Right renal pelvis (tissue), 4 donors: ENCODE data around the gene PLA2G15. TPM values are rescaled to one million over a fixed set of nuclear protein-coding genes. Genes with fewer than 3 reads are reported as not detected.
"Not testable (repeated sequence)": the region's sequence is repeated elsewhere in the genome, so short reads cannot be mapped to it uniquely, and the experiment has no call there.

ENCODE experiments used
- DNase-seq, 4 donors: peaks; one replicate each; pipeline ENCODE4 v3.0.0-alpha.2; 2013; ENCODE audit warnings: low read depth in 4 of 4, low spot score in 3 of 4, missing footprints in 1 of 4
- polyA plus RNA-seq, 4 donors: library from polyadenylated mRNA; unstranded; fragments of 120-200 nt; gene quantifications; one replicate each; pipeline ENCODE4 v1.2.1, GENCODE V29; 2013; ENCODE audit not compliant: insufficient read length in 4 of 4

Gene PLA2G15
- polyA plus RNA-seq, 4 donors = 20.8 to 24.1 (median 23.0) TPM

DNA sequence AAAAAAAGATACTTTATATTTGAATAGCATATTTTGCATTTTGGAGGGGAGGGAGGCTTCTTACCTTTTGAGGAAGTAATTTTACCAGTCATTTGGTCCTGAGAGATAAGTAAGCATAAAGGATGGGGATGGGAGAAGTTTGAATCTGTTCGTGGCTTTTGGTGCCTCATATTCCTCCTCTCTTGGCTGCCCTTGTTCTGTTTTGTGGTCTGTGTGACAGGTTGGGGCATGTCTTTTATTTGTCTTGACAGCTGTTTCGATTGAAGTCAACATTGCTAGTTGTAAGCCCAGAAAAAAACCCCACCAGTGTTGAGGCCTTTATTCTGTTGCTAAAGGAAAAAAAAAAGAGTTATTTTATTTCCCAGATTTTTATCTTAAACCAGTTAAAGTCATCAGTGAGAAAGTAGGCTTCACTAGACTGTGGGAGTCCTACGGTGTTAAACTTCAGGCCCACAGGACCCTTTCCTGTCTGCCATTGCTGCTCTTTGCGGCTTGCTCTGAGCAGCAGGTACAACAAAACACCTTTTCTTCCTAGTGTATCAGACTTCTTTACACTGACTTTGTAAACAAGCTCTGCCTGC lies 30.5 kb downstream of the PLA2G15 start:
- no peak for DNase-seq

GRCh38 chr16:68276223-68276622 lies 31.1 kb downstream of the PLA2G15 start:
- no peak for DNase-seq

DNA sequence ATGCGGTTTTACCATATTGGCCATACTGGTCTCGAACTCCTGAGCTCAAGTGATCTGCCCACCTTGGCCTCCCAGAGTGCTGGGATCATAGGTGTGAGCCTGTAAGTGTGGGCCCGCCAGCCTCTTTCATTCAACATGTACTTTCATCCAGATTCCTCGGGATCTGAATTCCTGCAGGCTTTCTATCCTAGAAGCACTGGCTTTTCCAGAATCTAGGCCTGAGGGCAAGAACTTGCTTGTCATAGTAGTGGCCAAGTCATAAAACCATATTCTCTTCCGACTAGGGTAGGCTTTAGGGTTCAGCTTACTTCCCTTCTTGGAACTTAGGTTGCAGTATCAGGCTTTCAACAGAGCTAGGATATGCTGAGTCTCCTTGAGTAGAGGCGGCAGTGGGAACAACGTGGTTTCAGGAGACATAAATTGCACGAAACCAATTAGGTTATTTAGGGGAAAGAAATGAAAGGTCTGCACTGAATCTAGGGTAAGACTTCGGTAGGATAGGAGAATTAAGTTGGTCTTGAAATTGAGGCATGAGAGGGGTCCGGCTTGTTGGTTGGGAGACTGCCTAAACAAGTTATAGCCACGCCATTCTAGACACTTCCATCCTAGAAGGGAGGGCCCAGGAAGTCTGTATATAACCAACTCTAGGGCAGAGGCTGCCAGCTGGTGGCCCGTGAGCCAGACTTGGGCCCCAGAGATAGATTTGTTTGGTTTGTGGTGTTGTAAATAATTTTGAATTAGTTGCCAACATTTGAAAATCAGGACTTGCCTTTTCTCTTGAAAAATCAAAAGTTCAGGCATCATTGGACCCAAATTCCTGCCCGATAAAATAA lies 34.8 kb downstream of the PLA2G15 start:
- DNase-seq = no peak

- no peak for DNase-seq
Observed at GRCh38 chr16:68281368-68282063, 36.3 kb downstream of the PLA2G15 start.

DNA sequence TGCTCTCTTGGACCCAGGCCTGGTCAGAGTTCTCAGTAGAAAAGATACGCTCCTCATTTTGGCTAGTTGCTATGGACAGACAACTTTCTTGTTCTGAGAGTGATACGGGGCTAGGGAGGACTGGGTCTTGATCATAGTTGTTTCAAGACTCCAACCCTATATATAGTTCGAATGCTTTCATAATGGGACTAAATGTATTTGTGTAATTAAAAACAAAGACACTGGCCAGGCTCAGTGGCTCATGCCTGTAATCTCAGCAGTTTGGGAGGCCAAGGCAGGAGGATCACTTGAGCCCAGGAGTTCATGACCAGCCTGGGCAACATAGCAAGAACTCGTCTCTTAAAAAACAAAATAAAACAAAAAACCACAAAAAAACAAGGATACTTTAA lies 36.9 kb downstream of the PLA2G15 start:
- no peak for DNase-seq

- DNase-seq = no peak
Observed at GRCh38 chr16:68283346-68283745, 38.2 kb downstream of the PLA2G15 start.

DNA sequence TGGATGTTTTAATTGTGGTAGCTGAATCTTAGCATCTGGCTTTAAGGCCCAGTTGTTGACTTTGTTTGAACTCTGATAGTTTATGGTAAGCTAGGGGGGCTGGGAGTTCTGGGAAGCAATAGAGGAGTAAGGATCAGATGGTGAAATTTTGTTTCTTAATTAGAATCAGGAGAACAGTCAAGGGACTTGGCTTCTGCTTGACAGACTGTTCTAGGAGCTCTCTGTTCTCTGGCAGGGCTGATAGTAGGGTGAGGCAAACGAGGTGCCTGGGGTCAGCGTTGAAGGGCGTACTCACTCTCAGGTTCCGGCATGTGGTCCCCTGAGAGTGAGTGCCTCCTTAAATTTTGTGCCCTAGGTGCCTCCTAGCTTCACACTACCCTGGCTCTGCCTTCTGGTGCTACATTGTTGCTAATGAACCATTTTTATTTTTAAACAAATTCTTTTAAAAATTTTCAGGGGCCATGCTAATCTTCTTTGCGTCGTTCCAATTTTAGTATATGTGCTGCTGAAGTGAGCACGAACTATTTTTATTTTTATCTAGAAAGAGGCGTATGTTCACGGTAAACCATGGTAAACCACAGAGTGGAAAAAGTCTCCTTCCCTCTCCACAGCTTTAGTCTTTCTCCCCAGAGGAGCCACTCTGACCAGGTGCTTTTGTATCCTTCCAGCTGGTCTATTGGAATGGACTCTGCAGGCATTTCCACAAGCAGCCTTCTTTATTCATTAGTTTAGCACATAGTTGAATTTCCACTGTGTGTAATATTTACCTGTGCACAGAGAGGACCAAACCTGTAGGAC lies 38.8 kb downstream of the PLA2G15 start:
- DNase-seq = no peak

DNA sequence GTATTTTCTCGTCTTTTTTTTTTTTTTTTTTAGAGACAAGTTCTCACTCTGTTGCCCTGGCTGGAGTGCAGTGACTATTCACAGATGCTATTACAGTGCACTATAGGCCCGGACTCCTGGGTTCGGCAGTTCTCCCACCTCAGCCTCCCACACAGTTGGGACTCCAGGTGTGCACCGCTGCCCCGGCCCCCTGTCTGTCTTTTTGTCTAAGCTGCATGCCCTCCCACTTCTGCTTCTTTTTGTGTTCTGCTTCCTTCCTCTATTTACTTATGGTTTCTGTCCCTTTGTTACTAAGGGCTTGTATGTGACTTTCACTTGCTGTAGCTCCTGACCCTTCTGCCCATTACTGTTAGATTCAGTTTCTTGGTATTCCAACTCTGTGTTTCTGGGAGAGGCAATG lies 39.7 kb downstream of the PLA2G15 start:
- DNase-seq = no peak

- no peak for DNase-seq
Observed at GRCh38 chr16:68285683-68286082, 40.5 kb downstream of the PLA2G15 start.

GRCh38 chr16:68286153-68287074 lies 41.2 kb downstream of the PLA2G15 start:
- no peak for DNase-seq

DNA sequence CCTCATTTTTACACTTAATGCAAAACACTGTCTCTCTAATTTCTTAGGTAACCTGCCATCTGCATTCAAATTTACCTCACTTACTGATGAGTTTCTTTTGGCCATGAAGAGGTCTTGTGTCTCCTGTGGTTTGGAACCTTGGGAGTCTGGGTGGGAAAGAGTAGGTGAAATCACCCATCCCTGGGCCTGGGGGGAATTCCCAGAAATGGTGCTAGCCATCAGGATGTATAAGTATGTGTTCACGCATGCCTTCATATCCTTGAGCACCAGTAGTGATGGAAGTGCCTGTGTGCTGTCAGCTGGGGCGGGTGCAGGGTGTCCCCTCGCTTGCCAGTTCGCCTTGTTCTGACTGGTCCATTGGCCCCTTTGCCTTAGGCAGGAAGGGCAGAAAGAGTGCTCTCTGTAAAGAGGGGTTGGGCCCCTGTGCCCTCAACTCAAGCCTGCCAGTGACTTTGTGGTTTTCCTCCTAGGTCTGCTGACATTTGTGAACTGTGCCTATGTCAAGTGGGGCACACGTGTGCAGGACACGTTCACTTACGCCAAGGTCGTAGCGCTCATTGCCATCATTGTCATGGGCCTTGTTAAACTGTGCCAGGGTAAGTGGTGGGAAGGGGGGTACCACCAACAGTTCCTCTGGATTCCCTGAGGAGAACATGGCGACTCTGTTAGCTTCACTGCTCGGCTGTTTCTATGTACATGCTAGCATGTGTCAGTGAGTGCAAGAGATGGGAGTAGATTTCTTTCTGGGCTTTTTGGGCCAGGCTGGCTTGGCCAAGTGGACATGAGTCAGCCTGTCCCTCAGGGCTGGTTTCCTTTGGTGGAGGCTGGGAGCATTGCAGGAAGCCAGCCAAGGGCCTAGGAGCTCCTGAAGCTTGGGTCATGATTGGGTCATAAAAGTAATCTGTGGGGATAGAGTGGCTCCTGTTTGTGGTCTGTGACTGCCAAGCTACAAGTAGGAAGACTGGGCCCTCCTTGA lies 42.4 kb downstream of the PLA2G15 start:
- no peak for DNase-seq

GRCh38 chr16:68288252-68288650 lies 43.1 kb downstream of the PLA2G15 start:
- no peak for DNase-seq

DNA sequence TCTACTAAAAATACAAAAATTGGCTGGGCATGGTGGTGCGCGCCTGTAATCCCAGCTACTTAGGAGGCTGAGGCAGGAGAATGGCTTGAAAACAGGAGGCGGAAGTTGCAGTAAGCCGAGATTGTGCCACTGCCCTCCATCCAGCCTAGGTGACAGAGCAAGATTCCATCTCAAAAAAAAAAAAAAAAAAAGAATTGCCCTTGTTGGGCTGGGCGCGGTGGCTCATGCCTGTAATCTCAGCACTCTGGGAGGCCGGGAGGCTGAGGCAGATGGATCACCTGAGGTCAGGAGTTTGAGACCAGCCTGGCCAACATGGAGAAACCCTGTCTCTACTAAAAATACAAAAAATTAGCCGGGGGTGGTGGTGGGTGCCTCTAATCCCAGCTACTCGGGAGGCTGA lies 43.6 kb downstream of the PLA2G15 start:
- DNase-seq = not testable (repeated sequence)

GRCh38 chr16:68289202-68289601 lies 44.0 kb downstream of the PLA2G15 start:
- DNase-seq = no peak

DNA sequence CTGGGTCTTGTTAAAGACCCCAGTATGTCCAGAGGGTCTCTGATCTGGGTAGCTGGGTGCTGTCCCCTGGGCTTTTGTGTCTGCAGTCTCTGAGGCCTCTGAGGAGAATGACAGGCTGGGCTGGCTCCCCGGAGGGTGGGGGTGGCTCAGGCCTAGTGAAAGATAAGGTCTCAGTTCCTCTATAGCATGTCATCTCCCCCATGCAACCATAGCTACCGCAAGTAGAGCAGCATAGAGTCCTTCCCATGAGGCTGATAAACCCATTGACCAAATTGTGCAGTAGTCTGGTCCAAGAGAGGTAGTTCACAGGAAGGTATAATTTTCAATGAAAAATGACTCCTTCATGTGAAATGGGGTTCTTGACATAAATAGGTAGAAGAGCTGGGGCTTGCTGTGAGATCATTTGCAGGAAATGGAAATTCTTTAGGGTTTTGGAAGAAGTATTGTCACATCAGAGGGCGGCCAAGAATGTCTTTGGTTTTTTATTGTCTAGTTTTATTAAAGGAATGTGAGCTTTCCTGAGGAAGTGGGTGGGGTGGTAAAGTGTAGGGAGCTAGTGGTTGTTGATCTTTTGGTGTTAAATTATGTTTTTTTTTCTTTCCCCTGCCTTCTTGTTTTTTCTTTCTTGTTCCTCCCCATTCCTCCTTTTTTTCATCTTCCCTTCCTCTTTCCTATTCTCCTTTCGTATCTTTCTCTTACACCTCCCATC lies 44.6 kb downstream of the PLA2G15 start:
- DNase-seq = no peak

GRCh38 chr16:68290450-68290849 lies 45.3 kb downstream of the PLA2G15 start:
- DNase-seq = no peak

DNA sequence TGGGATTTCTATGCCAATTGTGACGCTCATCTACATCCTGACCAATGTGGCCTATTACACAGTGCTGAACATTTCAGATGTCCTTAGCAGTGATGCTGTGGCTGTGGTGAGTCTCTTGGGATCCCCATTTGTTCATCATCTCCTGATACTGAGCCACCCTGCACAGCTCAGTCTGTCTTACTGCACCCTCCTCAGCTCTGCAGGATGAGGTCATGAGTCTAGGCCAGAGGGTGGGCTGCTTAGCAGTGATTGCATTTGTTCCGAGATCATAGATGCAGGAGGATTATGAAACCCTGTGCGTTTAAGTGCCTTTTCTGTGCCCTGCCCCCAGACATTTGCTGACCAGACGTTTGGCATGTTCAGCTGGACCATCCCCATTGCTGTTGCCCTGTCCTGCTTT lies 46.1 kb downstream of the PLA2G15 start:
- DNase-seq = no peak

DNA sequence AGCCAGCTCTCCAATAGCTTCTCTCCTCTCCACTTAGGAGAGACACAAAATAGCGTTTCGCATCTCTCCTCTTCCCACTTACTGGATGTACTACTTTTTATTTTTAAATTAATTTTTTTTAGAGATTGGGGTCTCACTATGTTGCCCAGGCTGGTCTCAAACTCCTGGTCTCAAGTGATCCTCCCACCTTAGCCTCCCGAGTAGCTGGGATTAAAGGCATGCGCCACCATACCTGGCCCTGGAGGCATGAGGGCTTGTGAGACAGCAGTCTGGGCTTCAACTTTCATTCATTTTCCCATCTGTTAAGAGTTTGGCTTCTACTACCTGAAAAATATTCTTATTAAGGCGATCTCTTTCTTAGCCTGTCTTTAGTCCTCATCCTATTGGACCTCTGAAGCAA lies 47.3 kb downstream of the PLA2G15 start:
- DNase-seq = no peak
